Stimulated activated CD8-positive, alpha-beta memory T cell treated with anti-CD3 and anti-CD28 coated beads, Interleukin-7, amount 100 ng/mL, for 4 hours (primary cell): ENCODE measurements around the gene SLMAP.

ENCODE experiments used
- DNase-seq, 2 donors: peaks; one replicate each; pipeline ENCODE4 v3.0.0-alpha.2; 2020; ENCODE audit warnings: low read depth in 2 of 2

Gene SLMAP

GRCh38 chr3:57749542-57749941 lies 6.6 kb upstream of the SLMAP start:
- no peak for DNase-seq

- no peak for DNase-seq
Observed at GRCh38 chr3:57752307-57752706, 3.8 kb upstream of the SLMAP start.

GRCh38 chr3:57753016-57753415 lies 3.1 kb upstream of the SLMAP start:
- DNase-seq = no peak

- DNase-seq = no peak
Observed at GRCh38 chr3:57755368-57755675, 787 bp upstream of the SLMAP start.

GRCh38 chr3:57756528-57757401 lies 656 bp downstream of the SLMAP start:
- peak in 1 of 2 donors; percentile 29 for DNase-seq

- no peak for DNase-seq
Observed at GRCh38 chr3:57757642-57758297, 1.7 kb downstream of the SLMAP start.

GRCh38 chr3:57758686-57759085 lies 2.6 kb downstream of the SLMAP start:
- no peak for DNase-seq

- DNase-seq = no peak
Observed at GRCh38 chr3:57764794-57765193, 8.7 kb downstream of the SLMAP start.

GRCh38 chr3:57768595-57768994 lies 12.5 kb downstream of the SLMAP start:
- DNase-seq = no peak

GRCh38 chr3:57770009-57770827 lies 14.1 kb downstream of the SLMAP start:
- no peak for DNase-seq

GRCh38 chr3:57772251-57772650 lies 16.1 kb downstream of the SLMAP start:
- no peak for DNase-seq

GRCh38 chr3:57777774-57778173 lies 21.7 kb downstream of the SLMAP start:
- DNase-seq = no peak

GRCh38 chr3:57778494-57778893 lies 22.4 kb downstream of the SLMAP start:
- DNase-seq = no peak

GRCh38 chr3:57779666-57780065 lies 23.6 kb downstream of the SLMAP start:
- no peak for DNase-seq

GRCh38 chr3:57783186-57784088 lies 27.3 kb downstream of the SLMAP start:
- no peak for DNase-seq

- no peak for DNase-seq
Observed at GRCh38 chr3:57784089-57784735, 28.1 kb downstream of the SLMAP start.

GRCh38 chr3:57785446-57785845 lies 29.3 kb downstream of the SLMAP start:
- no peak for DNase-seq

GRCh38 chr3:57787867-57788623 lies 31.9 kb downstream of the SLMAP start:
- no peak for DNase-seq

GRCh38 chr3:57788624-57789018 lies 32.5 kb downstream of the SLMAP start:
- no peak for DNase-seq

- DNase-seq = no peak
Observed at GRCh38 chr3:57791245-57791644, 35.1 kb downstream of the SLMAP start.
